GM21529 (cell line): ENCODE data around the gene CCDC43.
"Not testable (repeated sequence)": the region's sequence is repeated elsewhere in the genome, so short reads cannot be mapped to it uniquely, and the experiment has no call there.

Experiments used
- ATAC-seq: cut with Tn5 transposase; IDR thresholded peaks from one replicate; pipeline ENCODE4 v1.9.1; 2021; ENCODE audit not compliant: unreplicated experiment

Gene CCDC43

DNA sequence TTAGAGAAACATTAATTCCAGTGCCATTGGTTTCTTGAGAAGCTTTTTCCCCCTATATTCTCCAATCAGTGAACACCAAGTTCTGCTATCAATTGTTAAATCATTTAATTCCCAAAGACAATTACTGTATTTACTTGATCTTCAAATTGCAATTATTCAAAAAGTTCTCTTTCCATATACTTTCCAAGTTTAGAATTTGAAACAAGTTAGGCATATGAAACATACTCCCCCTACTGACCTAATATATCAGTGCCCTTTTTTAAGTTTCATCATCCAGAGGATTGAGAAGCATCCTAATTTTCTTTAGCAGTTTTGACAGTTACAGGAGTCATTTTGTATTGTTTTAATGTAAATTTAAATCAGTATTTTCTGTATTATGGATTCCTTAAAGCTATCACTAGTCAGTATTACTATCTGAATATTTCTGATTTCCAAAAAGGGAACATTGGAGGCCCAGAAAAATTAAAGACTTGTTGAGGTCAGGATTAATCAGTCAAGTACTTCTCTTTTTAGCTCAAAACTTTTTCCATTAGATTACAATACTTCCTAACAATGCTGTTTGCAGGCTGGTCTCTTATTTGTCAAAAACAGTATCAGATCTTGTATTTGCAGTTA lies 17.0 kb downstream of the CCDC43 start:
- ATAC-seq = no peak

DNA sequence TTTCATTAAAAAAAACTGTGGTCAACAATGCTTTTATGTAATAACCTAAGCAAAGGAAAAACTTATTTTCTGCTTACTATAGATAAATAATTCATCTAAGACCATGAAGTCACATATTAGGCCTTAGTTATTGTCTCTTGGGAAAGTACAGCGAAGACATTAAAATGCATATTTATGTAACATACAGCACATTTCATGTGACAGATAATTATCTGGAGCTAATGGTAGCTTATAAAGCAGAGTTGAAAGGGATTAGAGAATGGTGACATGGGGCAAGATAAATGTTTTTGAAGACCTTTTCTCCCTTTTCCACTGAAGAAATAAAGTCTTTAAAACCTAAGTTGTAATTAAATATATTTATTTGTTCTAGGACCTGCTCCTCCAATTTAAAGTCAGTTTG lies 23.6 kb downstream of the CCDC43 start:
- ATAC-seq = no peak

DNA sequence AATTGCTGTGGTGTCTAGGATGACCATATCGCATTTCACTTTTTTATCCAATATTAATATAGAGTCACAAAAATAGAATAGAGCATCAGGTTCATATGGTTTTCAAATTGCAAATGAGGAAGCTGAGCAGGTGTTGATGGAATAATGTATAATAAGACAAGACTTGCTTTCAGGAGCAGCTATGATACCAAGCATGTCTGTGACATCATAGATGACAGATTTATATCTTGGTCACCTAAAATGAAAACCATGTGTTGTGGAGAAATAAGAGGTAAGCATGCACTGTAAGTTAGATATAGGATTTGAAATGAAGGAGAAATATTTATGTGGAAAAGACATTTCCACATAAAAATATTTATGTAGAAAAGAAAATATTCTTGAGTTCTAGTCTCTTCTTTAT lies 24.7 kb downstream of the CCDC43 start:
- ATAC-seq = no peak

DNA sequence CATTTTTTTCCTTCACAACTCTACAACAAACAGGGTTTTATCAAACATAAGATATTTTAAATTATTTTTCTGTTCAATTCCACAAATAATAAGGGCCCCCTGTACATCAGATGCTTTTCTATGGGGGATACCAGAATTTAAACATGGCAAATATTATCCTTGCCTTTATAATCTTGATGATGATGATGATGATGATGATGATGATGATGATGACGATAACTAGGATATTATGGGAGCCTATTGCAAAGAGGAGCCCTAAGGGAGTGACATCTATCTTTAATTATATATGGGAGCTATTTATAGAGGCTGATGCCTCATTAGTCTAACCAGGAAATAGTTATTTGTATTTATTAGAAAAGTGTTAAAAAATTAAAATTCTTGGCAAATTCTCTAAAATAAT lies 26.5 kb downstream of the CCDC43 start:
- ATAC-seq = no peak

DNA sequence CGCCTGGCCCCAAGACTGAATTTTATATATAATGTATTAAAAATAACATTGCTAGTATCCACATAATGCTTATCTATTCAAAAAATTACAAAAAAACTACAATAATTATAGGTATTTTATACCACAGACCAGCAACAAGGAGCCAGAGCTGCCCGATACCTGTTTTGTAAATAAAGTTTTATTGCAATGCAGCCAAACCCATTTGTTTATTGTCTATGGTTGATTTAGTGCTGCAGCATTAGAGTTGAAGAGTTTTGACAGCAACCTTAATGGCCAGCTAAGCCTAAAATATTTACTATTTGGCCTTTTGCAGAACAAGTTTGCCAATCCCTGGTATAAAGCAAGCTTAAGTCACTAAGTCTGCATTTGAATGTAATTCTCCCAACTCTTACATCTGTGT lies 27.7 kb downstream of the CCDC43 start:
- ATAC-seq = no peak

DNA sequence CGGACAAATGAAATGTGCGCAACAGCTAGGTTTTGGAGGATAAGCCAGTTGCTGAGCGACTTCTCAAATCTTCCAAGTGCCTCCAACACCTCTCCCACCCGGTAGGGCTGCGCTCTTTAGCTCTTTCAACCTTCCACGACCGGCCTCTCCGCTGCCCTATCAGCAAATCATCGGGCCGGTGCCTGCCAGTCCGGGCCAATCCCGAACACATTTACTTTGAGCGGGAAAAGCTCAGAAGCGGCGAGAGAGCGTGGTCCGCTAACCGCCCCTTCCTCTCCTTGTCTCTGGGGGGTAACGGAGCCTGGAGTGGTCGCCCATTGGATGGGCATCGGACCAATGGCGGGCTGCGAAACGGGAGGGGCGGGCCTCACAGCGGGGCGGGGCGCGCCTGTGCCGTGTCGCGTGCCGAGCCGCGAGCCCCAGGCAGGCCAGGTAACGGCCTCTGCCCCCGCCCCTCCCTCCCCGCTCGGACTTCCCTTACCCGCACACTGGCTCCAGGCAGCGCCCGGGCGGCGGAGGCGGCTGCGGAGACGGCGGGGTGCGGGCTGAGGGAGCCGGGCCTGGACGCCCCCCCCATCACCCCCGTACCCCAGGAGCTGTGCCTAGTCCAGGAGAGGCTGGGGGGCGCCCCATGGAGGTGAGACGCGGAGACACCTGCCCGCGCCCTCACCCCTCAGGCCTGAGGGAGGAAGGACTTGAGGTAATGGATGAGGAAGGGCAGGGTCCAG lies 33.4 kb downstream of the CCDC43 start, which contains the start of gene MEIOC:
Gene MEIOC, plus strand, starts transcription at position 486 of the 728 bp plus-strand sequence. Its CDS starts 146 bp downstream, at position 632.
- no peak for ATAC-seq

DNA sequence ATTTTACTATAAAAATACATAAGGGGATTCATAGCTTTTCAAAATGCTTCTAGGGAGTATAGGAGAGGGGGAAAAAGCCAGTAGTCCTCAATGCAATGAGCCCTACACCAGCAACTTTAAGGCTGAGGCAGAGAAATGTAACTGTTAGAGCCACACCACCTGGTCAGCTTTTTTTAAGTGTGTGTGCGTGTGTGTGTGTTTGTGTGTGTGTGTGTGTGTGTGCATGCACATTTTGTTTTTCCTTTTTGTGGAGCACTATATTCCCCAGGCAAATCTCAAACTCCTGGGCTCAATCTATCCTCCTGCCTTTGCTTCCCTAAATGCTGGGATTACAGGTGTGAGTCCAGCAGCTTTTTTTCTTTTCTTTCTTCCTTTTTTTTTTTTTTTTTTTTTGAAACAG lies 35.6 kb downstream of the CCDC43 start:
- no peak for ATAC-seq

DNA sequence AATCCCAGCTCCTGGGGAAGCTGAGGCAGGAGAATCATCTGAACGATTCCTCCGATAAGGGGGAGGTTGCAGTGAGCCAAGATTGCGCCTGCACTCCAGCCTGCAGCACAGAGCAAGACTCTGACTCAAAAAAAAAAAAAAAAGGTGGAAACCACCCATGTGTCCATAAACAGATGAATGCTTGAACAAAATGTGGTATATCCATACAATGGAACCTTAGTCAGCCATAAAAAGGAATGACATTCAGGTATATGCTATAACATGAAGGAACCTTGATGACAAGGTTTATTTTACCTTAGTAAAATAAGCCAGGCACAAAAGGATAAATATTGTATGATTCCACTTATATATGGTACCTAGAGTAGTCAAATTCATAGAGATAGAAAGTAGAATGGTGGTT lies 36.2 kb downstream of the CCDC43 start:
- ATAC-seq = no peak

DNA sequence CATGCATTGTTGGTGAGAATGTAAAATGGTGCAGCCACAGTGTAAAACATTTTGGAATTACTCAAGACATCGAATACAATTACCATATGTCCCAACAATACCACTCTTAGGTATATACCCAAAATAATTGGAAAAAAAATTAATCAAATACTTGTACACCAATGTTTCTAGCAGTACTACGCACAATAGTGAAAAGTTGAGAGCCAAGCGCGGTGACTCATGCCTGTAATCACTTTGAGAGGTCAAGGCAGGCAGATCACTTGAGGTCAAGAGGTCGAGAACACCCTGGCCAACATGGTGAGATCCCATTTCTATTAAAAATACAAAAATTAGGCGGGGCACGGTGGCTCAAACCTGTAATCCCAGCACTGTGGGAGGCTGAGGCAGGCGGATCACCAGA lies 36.8 kb downstream of the CCDC43 start:
- ATAC-seq = no peak

DNA sequence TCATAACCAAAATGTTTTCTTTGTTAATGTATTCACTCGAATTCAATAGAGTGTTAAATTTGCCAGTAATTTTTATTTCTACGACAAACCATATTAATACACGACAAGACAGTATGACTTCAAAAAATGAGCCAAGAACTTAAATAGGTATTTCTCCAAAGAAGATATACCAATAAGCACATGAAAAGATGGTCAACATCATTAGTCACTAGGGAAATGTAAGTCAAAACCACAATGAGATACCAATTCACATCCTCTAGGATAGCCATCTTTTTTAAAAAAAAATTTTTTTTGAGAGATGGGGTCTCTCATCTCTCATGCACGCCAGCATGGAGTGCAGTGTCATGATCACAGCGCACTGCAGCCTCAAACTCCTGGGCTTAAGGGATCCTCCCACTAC lies 38.3 kb downstream of the CCDC43 start:
- no peak for ATAC-seq

DNA sequence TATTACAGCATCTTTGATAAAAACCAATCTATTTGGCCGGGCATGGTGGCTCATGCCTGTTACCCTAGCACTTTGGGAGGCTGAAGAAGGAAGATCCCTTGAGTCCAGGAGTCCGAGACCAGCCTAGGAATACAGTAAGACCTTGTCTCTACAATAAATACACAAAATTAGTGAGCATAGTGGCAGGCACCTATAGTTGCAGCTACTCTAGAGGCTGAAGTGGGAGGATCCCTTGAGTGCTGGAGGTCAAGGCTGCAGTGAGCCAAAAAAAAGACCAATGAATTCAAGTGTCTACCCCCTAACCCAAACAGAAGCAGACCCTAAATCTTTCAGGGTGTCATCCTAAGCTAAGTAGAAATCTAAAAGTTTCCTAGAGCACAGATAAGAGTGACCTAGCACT lies 40.6 kb downstream of the CCDC43 start:
- no peak for ATAC-seq

DNA sequence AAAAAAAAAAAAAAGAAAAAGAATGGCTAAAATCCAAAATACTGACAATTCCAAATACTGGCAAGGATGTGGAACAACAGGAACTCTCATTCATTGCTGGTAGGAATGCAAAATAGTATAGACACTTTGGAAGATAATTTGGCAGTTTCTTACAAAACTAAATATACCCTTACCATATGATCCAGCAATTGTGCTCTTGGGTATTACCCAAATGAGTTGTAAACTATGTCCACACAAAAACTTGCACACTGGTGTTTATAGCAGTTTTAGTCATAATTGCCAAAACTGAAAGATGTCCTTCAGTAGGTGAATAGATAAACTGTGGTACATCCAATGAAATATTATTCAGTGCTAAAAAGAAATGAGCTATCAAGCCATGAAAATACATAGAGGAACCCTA lies 41.8 kb downstream of the CCDC43 start:
- no peak for ATAC-seq

DNA sequence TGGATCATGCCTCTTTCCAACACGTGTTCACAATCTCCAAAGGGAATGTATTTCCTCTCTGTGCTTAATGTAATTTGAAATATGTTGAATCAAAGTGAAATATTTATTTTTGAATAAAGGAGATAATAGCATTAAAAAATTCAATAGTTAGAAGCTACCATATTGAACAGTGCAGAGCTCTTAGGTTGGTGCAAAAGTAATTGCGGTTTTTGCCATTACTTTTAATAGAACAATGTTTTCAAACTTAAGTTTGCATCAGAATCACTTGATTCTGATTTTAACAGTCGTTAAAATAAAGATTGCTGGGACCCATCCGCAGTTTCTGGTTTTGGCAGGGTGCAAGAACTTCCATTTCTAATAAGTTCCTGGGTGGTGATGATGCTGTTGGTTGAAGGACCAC lies 43.3 kb downstream of the CCDC43 start:
- no peak for ATAC-seq

DNA sequence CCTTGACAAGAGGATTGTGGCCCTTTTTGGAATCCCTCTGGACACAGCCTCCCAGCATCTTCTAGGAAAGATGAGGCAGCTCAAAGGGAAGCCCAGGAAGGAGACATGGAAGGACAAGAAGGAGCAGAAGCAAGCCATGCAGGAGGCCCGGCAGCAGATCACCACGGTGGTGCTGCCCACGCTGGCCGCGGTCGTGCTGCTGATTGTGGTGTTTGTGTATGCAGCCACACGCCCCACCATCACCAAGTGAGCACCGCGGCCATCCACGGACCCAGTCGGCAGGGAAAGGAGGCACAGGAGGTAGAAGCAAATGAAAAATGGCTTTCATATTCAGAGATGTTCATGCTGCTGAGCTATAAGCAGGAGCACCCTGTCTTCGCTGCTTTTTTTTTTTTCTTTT lies 44.2 kb downstream of the CCDC43 start:
- no peak for ATAC-seq

DNA sequence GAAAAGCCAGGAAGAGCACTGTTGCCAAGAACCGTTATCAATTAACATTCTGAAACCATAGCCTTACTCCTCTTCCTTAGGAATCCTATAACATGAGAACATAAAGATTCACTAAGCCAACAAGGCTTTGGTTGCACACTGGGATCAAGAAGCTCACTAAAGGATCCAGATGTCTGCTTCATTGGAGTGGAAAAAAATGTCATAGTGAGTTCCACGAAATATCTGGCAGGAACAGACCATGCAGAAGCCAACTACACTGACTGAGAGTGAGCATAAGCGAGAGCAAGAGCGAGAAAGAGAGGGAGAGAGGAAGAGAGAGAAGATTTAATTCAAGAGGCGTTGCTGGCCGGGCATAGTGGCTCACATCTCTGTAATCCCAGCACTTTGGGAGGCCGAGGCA lies 46.7 kb downstream of the CCDC43 start:
- ATAC-seq = no peak

DNA sequence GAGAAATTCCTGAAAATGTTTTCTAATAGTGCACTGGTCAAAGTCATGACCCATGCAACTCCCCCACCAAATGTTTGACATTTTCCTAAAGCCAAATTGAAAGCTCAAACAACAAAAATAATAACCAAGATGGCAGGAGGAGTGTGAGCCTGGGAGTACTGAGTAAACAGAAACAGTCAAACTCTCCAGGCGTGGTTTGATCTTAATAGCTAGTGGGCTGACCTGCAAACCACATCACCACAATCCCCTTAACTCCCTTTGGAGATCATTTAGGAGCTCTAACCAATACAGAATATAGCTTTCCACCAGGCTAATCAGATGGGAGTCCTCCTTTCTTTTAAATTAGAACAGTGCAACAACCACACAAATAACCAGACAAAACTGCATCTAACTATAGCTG lies 52.5 kb downstream of the CCDC43 start:
- no peak for ATAC-seq

DNA sequence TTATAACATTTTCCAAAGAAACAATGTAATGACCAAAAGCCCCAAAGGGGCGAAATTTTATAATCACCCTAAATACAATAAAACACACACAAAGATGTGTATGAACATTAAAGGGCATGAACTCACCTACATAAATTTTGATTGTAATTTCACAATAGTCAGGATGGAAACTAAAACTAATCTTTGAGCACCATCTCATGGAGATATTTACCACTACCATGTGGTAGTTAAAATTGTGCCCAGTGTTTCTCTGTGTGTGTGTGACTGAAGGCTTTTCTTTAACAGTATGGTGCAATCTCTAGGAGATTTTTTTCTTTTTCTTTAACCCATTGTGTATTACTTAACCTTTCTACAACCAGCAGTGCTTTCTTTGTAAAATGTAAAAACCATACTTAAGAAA lies 53.0 kb downstream of the CCDC43 start:
- ATAC-seq = no peak

DNA sequence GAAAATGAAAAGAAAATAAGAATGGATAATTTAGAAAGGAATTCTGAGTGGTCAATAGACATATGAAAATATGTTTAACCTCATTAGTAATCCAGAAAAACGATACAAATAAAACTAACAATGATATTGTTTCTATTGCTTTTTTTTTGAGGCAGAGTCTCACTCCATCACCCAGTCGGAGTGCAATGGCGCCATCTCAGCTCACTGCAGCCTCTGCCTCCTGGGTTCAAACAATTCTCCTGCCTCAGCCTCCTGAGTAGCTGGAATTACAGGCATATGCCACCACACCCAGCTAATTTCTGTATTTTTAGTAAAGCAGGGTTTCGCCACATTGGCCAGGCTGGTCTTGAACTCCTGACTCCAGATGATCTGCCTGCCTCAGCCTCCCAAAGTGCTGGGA lies 55.2 kb downstream of the CCDC43 start:
- ATAC-seq = not testable (repeated sequence)

DNA sequence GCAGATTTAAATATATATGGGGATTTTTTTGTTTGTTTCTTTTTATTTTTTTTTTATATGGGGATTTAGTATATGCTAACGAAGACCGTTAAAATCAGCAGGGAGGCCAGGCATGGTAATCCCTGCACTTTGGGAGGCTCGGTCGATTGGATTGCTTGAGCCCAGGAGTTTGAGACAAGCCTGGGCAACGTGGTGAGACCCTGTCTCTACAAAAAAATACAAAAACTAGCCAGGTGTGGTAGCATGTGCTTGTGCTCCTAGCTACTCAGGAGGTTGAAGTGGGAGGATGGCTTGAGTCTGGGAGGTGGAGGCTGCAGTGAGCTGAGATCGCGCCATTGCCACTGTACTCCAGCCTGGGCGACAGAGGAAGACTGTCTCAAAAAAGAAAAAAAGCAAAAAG lies 55.6 kb downstream of the CCDC43 start:
- ATAC-seq = no peak

DNA sequence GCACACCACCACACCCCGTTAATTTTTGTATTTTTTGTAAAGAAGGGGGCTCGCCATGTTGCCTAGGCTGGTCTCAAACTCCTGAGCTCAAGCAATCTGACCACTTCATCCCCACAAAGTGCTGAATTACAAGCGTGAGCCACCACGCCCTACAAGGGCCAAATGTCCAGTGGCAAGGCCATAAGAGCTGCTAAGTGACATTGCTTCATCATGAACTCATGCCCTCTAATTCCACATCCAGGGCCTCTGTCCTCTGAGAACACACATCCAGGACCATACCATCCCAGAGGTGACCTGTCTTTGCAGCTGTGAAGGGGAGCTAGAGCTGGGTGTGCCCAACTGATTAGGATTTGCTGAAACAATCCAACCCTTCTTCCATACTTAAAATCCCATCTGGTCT lies 58.9 kb downstream of the CCDC43 start:
- no peak for ATAC-seq

DNA sequence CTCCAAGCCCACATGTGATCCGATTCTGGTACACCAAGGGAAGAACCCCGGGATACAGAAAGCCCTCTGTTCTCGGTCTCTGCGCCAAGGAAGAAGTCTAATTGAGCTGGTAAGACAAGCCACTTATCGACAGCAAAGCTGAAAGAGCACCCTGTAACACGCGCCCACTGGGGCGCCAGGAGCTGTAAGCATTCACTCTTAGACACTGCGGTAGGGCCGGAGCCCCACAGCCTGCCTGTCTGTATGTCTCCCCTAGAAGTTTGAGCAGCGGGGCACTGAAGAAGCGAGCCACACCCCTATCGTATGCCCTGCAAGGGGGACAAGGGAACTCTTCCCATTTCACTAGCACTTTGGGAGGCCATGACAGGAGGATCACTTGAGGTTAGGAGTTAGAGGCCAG lies 60.3 kb downstream of the CCDC43 start:
- no peak for ATAC-seq

DNA sequence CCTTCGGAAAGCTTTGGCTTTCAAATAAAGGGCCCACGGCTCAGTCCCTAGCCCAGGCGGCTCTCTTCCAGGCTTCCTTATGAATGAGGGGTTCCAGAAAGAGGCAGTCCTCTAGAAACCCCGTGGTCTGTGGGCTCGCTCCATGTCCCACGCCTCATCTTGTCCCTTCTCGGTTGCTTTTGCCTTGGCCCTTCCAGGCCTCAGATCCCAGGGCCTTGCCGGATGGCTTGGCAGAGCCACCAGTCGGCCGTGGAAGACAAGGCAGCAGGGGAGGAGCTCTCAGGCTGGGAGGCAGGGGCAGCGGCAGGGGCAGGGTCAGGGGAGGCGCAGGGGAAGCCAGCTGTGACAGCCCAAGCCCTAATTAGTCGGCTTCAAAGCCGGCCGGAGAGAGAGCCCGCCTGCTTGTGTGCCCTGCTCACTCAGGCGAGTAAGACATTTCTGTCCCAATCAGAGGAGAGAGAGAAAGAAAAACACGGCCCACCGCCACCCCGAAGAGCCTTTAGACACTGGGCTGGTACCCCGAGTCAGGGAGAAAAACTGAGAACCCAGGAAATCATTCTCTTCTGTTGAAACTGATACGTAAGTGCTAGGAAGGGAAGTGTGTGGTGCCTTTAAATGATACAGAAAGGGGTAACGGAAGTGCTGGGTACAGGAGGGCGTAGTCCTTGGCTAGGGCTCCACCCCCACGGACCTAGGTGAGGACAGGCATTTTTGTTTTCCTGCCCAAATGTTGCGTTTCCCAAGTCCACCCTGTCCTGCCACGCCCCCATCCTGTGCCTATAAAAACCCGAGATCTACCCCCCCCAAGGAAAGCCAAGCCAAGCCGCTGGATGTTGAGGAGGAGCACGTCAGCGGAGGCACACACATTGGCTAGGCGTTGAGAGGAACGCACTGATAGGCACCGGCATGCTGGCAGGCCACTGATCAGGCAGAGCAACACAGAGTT lies 61.1 kb downstream of the CCDC43 start:
- no peak for ATAC-seq
